CD1c-positive myeloid dendritic cell (primary cell): ENCODE data around the gene KLC4.
"Not testable (repeated sequence)": the region's sequence is repeated elsewhere in the genome, so short reads cannot be mapped to it uniquely, and the experiment has no call there.

Source experiments
- DNase-seq: peaks from one replicate; pipeline ENCODE4 v3.0.0-alpha.2; 2016; ENCODE audit errors: extremely low spot score

Gene KLC4

DNA sequence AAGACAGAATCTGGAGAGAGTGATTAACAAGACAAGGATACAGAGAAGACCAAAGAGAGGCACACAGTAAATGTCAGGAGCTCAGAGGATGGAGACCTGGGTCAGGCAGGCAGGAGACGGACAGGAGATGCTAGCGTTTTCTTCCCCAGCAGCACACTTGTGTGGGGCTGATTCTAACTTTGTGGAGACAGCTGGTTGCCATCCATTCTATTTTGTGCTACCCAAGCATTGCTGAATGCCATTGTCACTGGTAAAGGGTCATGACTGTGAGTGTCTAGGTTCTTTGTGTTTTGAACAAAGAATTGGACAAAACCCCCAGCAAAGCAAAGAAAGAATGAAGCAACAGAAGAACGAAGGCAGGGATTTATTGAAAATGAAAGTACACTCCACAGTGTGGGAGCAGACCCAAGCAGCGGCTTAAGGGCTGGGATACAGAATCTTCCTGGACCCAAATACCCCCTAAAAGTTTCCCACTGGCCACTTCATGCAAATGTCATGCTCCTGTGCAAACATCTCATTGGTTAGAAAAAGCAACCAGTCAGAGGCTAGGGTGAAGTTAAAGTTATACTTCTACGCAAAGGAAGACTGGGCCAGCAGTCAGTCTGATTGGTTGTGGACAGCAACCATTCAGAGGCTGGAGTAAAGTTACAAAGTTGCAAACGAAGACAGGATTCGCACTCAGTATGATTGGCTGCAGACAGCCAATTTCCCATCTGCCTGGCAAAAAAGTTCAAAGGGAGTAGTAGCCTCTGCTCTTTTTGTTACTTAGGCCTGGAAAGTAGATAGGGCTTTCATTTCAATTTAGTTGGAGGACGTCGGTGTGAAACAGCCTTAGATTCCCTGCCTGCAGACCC is 34.2 kb downstream of the KLC4 start:
- no peak for DNase-seq

DNA sequence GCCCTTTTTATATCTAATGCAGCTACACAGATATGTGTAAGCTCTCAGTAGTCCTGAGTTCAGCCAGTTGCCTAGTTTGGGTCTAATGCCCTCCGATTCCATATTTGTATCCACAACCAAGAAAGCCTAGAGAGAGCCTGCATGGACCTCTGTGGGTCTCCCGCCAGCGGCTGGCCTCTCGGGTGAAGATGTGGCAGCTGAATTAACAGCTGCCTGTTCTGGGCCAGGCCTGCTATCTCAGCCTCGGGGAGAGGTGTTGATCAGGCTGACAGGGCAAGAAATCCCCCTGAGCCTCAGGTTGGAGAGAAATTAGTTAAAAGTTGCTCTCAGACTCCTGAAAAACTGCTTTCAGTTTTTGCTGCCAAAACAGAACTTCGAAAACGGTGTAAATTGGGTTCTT is 36.5 kb downstream of the KLC4 start:
- DNase-seq: no peak

DNA sequence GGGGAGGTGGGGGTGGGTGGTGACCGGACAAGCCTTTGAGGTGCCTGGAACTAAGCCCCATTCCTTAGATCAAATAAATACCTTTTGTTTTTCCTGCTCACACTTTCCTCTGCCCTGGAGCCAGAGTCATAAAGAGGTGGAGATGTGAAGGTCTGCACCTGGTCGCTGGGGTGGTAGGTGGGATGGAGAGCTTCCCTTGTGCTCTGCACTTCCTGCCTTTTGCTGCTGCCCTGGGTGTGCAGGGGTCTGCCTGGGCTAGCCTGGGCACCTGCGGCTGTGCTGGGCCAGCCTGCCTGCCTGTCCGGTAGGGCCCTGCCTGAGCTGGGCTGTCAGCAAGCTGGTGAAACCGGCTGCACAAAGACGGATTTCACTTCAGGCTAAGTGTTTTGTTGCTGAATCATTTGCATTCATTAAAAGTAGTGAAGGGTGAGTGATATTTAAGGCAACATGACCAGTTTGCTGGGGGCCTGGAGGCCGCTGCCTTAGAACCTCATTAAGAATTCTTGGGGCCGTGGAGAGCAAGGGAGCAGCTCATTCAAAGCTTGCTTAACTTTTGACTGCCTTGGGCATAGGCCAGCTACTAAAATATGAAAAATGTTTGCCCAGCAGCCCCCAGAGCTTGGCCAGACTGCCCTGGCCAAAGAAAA is 37.1 kb downstream of the KLC4 start:
- no peak for DNase-seq

DNA sequence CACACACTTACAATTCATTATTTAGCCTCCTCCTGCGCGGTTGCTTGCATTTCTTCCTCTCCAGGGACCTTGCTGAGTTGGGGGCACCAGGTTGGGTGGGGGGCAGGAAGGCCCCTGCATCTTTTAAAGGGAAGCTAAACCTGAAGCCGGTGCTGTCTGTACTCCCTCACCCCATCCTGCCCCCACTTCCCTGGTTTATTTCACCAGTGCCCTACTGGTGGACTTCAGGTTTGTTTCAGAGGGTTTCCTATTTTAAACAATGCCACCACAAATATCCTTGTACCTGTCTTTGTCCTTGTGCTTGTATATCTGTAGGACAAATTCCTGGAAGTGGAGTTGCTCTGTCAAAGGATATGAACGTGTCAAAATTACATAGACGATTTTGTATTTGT is 37.7 kb downstream of the KLC4 start:
- no peak for DNase-seq

DNA sequence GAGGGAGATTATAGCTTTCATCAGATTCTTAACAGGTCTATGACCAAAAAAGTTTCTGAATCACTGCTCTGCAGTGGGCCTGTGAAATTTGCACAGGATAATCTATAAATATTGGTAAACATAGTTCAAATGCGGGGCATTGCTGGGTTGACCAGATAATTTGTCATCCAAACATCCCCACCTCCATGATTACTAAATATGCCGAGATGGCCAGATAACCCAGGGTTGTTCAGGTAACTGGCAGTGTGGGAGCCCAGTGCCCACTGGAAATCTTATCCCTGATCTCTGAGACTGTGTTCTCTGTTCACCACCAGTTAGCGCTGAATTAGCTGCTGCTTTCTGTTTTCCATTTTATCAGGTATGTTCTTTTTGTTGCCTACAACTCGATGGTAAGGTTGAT is 38.1 kb downstream of the KLC4 start:
- no peak for DNase-seq

DNA sequence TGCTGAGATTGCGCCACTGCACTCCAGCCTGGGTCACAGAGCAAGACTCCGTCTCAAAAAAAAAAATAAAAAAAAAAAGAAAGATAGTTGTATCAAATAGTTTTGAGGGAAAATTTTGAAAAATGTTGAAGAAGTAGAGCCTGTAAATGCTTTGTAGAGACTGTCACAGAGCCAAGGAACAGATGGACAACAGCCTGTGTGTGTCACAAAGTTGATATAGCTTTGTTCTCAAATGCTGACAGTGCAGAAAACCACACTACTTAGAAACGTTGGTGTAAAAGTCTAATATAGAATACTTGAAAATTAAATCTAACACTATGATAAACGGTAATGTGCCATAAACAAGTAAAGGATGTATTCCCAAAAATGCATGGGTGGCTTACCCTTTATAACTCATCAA is 42.1 kb downstream of the KLC4 start:
- DNase-seq: no peak

DNA sequence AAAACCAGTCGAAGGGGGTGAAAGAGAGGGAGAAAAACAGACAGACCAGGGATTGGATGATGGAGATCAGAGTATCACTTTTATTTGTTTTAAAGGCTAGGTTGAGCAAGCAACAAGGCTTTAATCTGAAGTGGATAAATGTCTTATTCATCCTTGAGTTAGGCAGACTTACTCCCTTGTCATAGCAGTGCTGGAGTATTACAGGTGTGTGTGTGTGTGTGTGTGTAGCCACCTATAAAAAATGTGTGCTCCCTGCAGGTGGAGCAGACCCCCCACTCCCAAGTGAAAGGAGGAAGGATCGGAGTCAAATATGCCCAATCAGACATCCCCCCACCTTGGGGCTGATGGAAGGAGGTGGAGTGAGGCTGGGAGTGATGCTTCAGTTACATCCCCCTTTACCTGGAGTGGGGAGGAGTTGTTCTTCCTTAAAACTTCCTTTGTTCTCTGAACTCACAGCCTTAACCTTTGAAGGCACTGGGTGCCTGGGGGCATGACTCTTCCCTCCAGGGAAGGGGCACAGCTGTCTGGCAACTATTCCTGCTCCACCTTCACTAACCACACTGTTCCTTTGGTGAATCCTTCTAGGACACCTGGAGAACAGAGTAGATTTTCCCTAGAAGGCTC is 43.9 kb downstream of the KLC4 start:
- DNase-seq: no peak

DNA sequence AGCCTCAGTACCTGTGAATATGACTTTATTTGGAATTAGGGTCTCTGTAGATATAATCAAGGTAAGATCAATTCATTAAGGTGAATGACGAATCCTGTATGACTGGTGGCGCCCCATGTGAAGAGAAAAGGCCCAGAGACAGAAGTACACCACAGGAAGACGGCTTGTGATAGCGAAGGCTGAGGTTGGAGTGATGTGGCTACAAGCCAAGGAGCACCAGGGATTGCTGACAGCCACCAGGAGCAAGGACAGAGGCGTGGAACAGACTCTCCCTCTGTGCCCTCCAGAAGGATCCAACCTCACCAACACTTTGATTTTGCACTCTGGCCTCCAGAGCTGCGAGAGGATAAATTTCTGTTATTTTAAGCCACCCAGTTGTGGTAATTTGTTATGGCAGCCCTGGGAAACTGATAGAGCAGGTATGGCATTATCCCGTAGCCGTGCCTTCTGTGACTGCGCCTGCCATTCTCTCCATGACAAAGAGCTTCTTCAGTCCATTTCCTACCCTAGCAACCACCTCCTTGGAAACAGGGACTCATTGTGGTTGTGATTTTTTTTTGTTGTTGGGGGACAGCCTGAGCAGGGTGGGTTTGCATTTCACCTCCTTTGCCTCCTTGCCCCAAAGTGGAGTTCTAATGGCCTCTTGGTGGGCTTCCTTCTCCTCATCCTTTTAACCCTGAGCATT is 46.2 kb downstream of the KLC4 start:
- DNase-seq: no peak

DNA sequence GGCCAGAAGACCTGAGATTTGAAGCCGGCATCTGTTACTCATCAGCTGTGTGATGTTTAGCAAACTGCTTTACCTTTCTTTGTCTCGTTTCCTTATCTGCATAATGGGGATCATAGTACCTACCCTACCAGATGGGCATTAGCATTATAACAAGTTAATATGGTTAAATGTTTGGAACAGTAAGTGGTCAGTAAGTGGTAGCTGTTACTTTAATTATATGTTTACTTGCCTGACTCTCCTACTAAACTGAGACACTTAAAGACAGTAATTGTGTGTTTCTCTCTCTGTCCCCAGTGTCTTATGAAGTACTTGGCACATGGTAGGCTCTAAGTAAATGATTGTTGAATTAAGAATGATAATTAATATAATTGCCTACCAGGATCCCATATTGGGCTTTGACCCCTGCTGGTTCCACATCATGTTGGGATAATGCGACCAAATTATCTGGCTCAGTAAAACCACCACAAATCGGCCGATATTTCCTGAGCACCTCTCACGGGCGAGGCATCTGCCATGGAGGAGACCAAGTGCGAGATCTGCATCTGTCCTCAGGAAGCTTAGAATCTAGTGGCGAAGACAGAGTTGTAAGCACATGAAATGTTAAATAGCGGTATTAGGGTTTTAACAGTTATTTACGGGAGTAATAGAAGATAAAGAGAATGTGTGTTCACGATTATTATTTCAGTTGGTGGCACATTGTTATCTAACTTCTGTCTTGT is 48.1 kb downstream of the KLC4 start:
- DNase-seq: no peak

DNA sequence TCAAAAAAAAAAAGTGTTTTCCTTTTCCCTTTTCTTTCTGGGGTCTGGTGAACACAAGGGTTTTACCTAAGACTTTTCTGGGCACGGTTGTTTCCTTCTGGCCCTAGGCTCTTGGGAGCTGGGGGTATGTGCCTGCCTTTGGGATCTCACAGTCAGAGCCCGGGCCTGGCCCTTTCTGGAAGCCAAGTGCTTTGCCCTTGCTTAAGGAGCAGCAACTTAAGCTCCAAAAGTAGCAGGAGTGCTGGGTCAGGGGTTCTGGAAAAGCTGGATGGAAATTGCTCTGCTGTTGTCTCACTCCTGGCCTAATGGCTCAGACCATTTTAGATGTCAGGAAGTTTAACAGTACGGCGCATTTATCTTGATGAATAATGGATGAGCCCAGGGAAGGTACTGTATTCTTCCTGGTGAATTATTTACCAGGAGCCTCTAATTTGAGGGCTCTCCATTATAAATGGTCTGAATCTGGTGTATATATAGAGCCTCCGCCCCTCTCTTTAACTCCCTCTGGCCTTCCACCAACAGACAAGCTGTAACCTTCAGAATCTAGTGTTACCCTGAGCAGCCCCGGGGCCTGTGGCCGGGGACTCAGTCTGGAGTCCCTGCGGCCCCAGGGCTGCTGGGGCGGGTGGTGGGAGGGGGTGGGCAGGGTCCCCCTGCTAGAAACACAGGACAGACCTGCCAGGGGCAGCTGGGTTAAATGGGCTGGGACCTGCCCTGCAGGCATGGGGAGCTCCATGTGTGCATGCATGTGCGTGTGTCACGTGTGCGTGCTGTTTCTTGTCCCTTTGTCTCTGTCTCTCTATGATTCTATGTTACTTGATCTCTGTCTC is 54.2 kb downstream of the KLC4 start:
- DNase-seq: no peak

DNA sequence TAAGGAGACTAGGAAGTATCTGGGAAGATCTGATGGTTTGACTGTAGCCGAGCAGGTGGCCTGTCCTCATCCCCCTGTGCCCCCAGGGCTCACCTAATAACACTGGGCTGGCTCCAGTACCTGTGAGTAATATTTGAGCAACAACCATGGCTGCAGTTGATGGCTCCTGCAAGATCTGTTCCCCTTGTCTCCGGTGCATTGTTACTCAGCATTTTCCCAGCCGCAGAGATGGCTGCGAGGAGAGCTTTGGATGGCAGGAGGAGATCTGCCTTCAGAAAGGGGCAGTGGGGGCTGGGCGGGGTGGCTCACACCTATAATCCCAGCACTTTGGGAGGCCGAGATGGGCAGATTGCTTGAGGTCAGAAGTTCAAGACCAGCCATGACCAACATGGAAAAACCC is 55.9 kb downstream of the KLC4 start:
- no peak for DNase-seq

DNA sequence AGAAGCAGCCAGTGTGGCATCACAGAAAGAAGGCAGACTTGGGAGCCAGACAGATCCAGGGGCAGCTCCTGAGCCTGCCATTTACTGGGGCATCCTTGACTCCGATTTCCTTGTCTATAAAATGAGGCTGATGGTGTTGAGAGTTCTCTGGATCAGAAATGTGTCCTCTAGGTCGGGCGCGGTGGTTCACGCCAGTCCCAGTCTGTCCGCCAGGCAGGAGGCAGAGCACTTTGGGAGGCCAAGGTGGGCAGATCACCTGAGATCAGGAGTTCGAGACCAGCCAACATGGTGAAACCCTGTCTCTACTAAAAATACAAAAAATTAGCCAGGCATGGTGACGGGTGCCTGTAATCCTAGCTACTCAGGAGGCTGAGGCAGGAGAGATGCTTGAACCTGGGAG is 58.0 kb downstream of the KLC4 start:
- not testable (repeated sequence) for DNase-seq

DNA sequence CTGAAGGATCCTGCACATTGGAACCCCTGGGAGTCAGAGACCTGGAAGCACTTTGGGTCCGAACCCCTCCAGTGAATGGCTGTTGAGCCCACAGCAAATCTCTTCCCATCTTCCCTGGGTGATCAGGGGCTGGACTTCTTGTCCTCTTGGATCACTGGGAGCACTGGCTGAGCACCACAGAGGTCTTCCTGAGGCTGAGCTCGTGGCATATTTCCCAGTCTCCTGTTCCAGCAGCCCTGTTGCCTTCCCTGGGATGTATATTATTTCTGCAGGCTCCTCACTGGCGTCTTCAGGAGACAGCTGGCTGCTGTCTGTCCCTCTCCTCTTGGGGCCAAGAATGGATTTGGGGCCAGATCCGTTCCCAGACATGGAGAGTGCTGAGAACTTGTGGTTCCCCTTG is 60.1 kb downstream of the KLC4 start:
- no peak for DNase-seq

DNA sequence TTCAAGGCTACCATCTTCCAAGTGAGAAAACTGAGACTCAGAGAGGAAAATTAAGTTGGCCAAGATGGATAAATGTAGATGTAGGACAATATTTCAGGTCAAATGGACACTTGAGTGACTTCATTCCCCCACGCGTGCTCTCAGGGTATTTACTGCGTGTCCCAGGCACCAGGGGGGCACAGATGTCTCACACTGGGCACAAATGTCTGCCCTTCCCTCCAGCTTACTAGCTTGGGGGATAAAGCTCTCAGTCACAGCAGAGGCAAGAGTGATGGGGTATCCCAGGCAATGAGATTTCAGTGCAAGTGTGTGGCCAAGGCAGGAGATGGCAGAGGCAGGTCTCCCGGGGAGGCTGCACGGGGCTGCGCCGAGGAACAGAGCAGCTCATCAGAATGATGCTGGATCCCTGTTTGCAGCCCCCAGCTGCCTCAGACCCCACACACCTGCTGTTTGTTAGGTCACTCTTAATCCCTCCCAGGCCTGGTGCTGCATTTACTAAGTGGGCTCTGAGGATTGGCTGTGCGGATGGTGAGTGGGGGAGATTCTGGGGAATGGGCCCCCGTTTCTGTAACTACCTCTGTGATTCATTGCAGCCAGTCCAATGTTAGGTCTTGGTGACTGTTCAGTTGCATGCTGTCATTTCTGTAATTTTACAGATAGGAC is 60.8 kb downstream of the KLC4 start:
- DNase-seq: no peak

DNA sequence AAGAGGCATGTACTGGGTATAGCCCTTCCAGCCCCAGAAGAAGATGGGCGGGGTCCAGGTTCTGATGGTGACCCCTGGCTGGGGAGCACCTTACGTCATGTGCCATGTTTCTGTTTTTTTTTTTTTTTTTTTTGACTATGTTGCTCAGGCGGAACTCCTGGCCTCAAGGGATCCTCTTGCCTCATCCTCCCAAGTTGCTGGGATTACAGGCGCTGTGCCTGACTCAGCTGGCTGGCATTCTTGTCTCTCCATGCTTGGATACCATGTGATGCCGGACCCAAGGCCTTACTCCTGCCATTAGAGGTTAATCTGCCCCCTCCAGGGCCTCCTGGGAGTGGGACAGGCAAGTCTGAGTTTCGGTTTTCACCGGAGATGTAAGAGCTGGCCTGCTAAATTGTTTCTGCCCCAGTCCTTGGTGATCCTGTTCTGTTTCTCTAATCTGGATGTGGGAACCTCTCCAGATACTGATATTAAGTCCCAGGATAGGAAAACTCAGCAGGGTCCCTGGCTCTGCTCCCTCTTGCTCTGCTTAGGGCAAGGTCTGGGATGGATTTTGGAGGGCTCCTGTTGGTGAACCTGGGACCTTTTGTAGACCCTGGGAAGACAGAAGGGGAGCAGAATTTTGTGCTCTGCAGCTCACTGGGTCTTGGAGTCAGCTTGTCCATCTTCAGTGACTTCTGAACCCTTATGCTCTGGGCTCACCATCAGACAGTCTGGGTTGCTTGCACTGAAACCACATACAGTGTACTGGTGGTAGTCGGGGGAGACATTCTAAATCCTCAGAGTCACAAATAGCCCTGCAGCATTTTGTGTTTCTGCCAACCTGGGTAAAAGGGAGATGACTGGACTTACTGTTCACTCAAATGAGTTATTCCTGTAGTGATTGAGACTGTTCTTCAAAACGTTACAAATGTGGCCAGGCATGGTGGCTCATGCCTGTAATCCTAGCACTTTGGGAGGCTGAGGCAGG is 61.8 kb downstream of the KLC4 start:
- no peak for DNase-seq

DNA sequence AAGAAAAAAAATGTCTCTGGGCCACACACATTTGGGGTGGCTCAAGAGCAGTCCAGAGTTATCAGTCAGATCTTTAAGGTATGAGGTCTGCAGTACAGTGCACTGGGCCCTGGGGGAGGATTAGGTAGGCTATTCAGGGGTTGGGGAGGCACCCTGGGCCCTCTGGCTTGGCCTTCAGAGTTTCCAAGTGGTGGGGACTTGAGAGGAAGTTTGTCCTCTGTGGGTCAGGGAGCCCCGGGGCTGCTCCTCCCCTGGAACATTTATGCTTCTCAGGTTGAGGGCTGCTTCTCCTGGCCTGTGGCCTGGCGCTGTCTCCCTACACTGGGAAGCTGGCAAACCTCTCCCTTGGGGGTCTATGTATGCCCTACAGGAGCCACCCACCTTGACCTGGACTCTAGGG is 62.7 kb downstream of the KLC4 start:
- no peak for DNase-seq

DNA sequence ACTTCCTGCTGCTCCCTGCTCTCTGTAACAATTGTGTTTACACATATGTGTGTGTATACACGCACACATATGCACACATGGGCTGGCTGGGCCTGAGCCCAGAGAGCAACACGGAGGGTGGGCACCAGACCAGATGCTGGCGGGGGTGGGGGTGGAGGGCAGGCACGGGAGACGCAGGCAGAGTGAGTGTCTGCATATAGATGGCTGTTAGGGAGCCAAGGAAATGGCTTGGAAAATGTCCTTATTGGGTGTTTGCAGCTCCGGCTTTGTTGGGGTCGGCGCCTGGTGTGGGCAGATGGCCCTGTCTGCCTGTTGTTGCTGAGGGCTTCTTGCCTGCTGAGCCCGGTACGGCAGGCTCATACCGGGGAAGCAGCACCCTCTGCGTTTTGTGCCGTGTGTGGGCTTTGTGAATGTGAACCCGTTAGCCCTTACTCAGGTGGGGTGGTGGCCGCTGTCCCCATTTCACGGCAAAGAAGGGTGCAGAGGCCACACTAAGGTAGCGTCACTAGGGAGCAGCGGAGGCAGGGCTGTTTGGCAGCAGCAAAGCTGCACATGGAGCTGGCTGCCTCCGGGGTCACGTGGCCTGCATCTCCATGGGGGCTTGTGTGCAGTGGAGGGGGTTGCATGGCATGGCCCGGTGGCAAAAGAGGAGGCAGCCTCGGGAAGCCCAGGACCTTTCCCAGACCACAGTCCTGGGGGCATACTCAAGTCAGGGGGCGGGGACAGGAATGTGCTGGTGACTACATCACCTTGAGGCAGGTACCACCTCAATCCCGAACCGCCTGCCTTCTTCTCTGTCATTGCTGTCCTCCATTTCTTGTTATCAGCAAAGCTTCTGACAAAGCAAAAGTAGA is 64.3 kb downstream of the KLC4 start:
- no peak for DNase-seq

DNA sequence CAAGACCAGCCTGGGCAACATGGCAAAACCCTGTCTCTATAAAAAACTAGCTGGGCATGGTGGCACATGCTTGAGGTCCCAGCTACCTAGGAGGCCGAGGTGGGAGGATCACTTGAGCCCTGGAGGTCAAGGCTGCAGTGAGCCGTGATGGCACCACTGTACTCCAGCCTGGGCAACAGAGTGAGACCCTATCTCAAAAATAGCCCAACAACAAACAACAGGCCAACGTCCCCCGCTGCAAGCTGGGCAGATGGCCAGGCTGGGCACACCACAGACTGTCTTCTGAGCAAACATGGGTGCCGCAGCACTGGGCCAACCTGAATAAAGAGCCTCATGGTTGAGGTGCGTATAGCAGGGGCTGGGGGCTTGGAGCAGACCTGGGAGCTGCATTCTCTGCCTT is 65.0 kb downstream of the KLC4 start:
- DNase-seq: no peak
